K562 (cell line): Measurements from ENCODE around the gene EGFL7. TPM values are rescaled to one million over a fixed set of nuclear protein-coding genes. Genes with fewer than 3 reads are reported as not detected.

Source experiments
- CAMTA2 ChIP-seq: fragments of 250-450 bp; sonication (Bioruptor Pico); conservative IDR thresholded peaks from 2 replicates; pipeline ENCODE4 v1.5.1; 2022
- EHMT2 ChIP-seq: fragments of 450-650 bp; IDR thresholded peaks from 2 replicates; pipeline ENCODE4 v1.6.1; 2018; ENCODE audit warnings: antibody characterized with exemption
- FOSL1 ChIP-seq: fragments of 200-800 bp; sonication (Bioruptor generic); conservative IDR thresholded peaks from 2 replicates; pipeline ENCODE4 v1.6.1; 2016; ENCODE audit warnings: missing genetic modification characterization, missing compliant biosample characterization
- HMGN3 ChIP-seq: IDR thresholded peaks from 2 replicates; pipeline ENCODE4 v1.6.1; 2011; ENCODE audit warnings: borderline replicate concordance, low read depth, mild to moderate bottlenecking, mixed read lengths, low read length; ENCODE audit not compliant: insufficient read length; ENCODE audit errors: extremely low read depth
- IRF2 ChIP-seq: sonication (generic); formaldehyde crosslinking; IDR thresholded peaks from 2 replicates; pipeline ENCODE4 v1.8.1; 2022; ENCODE audit warnings: mild to moderate bottlenecking, missing genetic modification reagents
- KLF6 ChIP-seq: fragments of 250-450 bp; sonication (Bioruptor Pico); IDR thresholded peaks from 2 replicates; pipeline ENCODE4 v1.4.0; 2020; ENCODE audit warnings: mild to moderate bottlenecking, moderate library complexity, borderline replicate concordance
- MTA3 ChIP-seq: fragments of 450-650 bp; formaldehyde crosslinking; IDR thresholded peaks from 2 replicates; pipeline ENCODE4 v1.6.1; 2017; ENCODE audit warnings: mild to moderate bottlenecking, borderline replicate concordance
- RBFOX2 ChIP-seq: fragments of 200-400 bp; formaldehyde crosslinking; IDR thresholded peaks from 2 replicates; pipeline ENCODE4 v1.6.1; 2017; ENCODE audit warnings: low read depth, mild to moderate bottlenecking, low read length, moderate library complexity
- RERE ChIP-seq: sonication (generic); formaldehyde crosslinking; IDR thresholded peaks from 2 replicates; pipeline ENCODE4 v1.8.0; 2023; ENCODE audit warnings: missing genetic modification reagents, mild to moderate bottlenecking, borderline replicate concordance
- TEAD1 ChIP-seq, 2 experiments: fragments of 450-650 bp in 1 of 2; sonication (generic) in 1 of 2; formaldehyde crosslinking; IDR thresholded peaks; 2 replicates each; pipeline versions ENCODE4 v1.4.0 to v1.8.0; 2020 to 2022; ENCODE audit warnings: mild to moderate bottlenecking in 2 of 2, missing genetic modification reagents in 1 of 2
- UBTF ChIP-seq, 2 experiments: IDR thresholded peaks; 2 replicates each; pipeline ENCODE4 v1.6.1; 2012; ENCODE audit warnings: improper control_type of control experiment in 2 of 2, low read depth in 2 of 2, low read length in 2 of 2, borderline replicate concordance in 1 of 2
- ZBTB5 ChIP-seq: fragments of 450-650 bp; IDR thresholded peaks from 2 replicates; pipeline ENCODE4 v1.6.1; 2017; ENCODE audit warnings: antibody characterized with exemption
- ZBTB7A ChIP-seq: IDR thresholded peaks from 2 replicates; pipeline ENCODE4 v1.6.1; 2011; ENCODE audit warnings: low read depth, mild to moderate bottlenecking, low read length, moderate library complexity, borderline replicate concordance; ENCODE audit not compliant: control insufficient read depth
- ZEB2 ChIP-seq: fragments of 450-650 bp; IDR thresholded peaks from 2 replicates; pipeline ENCODE4 v1.6.1; 2016
- ZNF395 ChIP-seq: fragments of 200-800 bp; sonication (Bioruptor generic); IDR thresholded peaks from 2 replicates; pipeline ENCODE4 v1.6.1; 2017; ENCODE audit warnings: missing genetic modification characterization, missing compliant biosample characterization
- ZNF695 ChIP-seq: fragments of 450-650 bp; formaldehyde crosslinking; IDR thresholded peaks from 2 replicates; pipeline ENCODE4 v1.4.0; 2020; ENCODE audit warnings: mild to moderate bottlenecking, moderate library complexity
- polyA plus RNA-seq, 8 experiments: library from polyadenylated mRNA; depleted of rRNA in 4 of 8; stranded (reverse) in 5 of 8; unstranded in 3 of 8; fragments of >200 nt; fragmentation: Nextera tagmentation in 2 of 8; fragmentation: Illumina TruSeq in 1 of 8; extraction: Ambion mirVana in 2 of 8; extraction: Trizol in 1 of 8; gene quantifications; 2 replicates each; pipeline versions ENCODE4 v1.2.1 to v1.2.3, GENCODE V29; 2011 to 2014; ENCODE audit warnings: inconsistent platforms in 1 of 8, missing spikeins in 1 of 8
- total RNA-seq, 7 experiments: library from RNA; depleted of rRNA in 6 of 7; stranded (reverse); fragments of >200 nt in 6 of 7; fragmentation: Illumina TruSeq in 2 of 7; extraction: Trizol in 2 of 7; gene quantifications; 2 replicates each; pipeline versions ENCODE4 v1.2.1 to v1.2.3, GENCODE V29; 2011 to 2021; ENCODE audit warnings: low replicate concordance in 1 of 7

Gene EGFL7
- total and polyA plus RNA-seq, 9 of the 15 experiments (the other 6 are each of a cell fraction or from before 2014, with no cell fraction given): 1.5 to 286 (median 55.5) TPM

GRCh38 chr9:136658849-136659535, 3.7 kb upstream of the EGFL7 start (continued):
- TF ChIP-seq RERE: no peak
- no peak for TF ChIP-seq ZNF695 (CRISPR knock-in tag)
- TF ChIP-seq TEAD1 (CRISPR knock-in tag; IDR thresholded peaks at IDR 0.05): no peak
- TF ChIP-seq CAMTA2 (CRISPR knock-in tag): no peak
- no peak for TF ChIP-seq ZBTB5
- TF ChIP-seq ZNF395 (CRISPR knock-in tag): no peak
- TF ChIP-seq HMGN3: peak; percentile 16
- no peak for TF ChIP-seq UBTF (IDR thresholded peaks at IDR 0.05; ENCODE audit: borderline replicate concordance in 1 of 2, low read depth in 2 of 2, low read length in 2 of 2)
- no peak for TF ChIP-seq FOSL1 (tag)
- TF ChIP-seq EHMT2: no peak
- TF ChIP-seq RBFOX2: peak; percentile 35; the same call in 1 of the 2 replicates
- TF ChIP-seq ZEB2: no peak
- TF ChIP-seq IRF2: no peak
- no peak for TF ChIP-seq MTA3
- peak; percentile 57; the same call in 1 of the 2 replicates for TF ChIP-seq ZBTB7A
- no peak for TF ChIP-seq KLF6 (CRISPR knock-in tag)
